Adipose tissue (tissue), 3 donors: ENCODE measurements around the gene BCL2L1. TPM values are rescaled to one million over a fixed set of nuclear protein-coding genes. Genes with fewer than 3 reads are reported as not detected.
"Not testable (repeated sequence)": the region's sequence is repeated elsewhere in the genome, so short reads cannot be mapped to it uniquely, and the experiment has no call there.

ENCODE experiments used
- H3K27ac ChIP-seq: one replicate; pipeline ENCODE4 v1.5.1; 2013; ENCODE audit warnings: low read depth, low read length
- WGBS, 3 donors: extraction: QIAGEN DNeasy Blood & Tissue Kit; methylation state at CpG; one replicate each; pipeline ENCODE4 v1.1.7; 2013; 5-methylcytosine and 5-hydroxymethylcytosine counted together
- polyA plus RNA-seq, 3 donors: library from polyadenylated mRNA; stranded (reverse); fragments of 200-250 nt; gene quantifications; one replicate each; pipeline ENCODE4 v1.2.3, GENCODE V29; 2013
- donor health status: healthy with polysubstance abuse.
- donor health status: Bipolar disorder and iron deficiency.
- donor health status: healthy.

Gene BCL2L1
- polyA plus RNA-seq, result 10 to 100 TPM; 30.8 to 64.4 (median 63.7) TPM

DNA sequence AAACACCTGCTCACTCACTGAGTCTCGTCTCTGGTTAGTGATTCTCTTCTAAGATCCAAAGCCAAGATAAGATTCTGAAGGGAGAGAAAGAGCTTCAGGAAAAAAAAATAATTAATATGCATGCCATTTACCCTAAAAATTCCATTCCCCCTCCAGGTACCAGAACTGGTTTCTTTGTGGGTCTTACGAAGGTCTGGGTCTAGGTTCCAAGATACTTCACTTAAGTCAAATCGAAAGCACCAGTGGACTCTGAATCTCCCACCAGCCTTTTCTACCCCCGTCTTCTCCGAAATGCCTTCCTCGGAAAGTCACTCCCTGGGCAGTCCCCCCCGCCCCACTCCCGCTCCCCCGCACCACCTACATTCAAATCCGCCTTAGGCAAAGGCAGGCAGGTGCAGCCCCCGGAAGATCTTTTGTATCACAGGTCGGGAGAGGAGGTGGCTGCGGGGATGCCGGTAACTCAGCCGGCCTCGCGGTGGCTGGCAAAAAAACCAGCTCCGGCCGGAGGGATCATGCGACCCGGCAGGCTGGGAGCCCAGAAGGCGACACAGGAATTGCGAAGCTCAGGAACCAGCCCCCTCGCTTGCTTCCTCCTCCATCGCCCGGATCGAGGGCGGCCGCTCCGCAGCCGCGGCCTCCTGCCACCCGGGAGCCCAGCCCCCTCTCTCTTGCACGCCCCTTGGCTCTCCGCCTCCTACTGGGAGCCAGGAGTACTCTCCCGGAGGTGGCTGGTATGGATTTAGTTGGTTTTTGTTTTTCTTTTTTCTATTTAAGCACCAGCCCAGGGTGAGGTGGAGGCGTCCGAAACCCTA is at the start of gene BCL2L1:
BCL2L1 (minus strand) TSS at position 612 of the 812 bp plus-strand sequence. CDS start 650 bp downstream, outside the sequence.
- 0 to 1% (median 0%) methylated on average over 37 to 38 of the region's 38 CpGs for WGBS, 3 donors

DNA sequence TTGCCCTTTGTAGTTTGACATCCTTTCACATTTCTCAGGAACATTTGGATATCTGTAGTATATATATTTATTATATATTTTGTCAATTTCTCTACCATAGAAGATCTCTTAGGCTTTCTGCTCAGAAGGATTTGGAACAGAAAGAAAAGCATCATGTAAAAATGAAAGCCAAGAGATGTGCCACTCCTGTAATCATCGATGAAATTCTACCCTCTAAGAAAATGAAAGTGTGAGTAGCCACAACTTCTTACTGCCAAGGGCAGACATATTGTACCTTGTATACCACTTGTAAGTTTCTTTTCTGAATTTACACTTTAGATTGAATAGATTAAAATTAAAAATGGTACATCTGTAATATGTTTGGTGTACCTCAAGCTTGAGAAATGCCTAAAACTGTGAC is 47.6 kb upstream of the BCL2L1 start:
- 76 to 94% (median 83%) methylated on average over 1 of the region's 1 CpG for WGBS, 3 donors
- H3K27ac ChIP-seq, result no peak overlapping the region

More for the DNA sequence above, at the start of gene BCL2L1:
- peak within 1 kb of the TSS; percentile 96 for H3K27ac ChIP-seq

DNA sequence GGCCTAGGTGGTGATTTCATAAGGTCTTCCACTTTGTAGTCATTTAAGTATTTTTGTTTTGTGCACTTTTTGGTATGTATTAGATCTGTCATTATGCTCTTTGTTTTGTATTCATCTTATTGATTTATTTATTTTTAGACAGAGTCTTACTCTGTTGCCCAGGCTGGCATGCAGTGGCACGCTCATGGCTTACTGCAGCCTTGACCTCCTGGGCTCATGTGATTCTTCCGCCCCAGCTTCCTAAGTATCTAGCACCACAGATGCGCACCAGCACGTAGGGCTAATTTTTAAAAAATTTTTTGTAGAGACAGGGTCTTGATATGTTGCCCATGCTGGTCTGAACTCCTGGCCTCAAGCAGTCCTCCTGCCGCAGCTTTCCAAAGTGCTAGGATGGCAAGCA is 47.0 kb upstream of the BCL2L1 start:
- no peak overlapping the region for H3K27ac ChIP-seq
- 94 to 96% (median 96%) methylated on average over 5 of the region's 5 CpGs for WGBS, 3 donors

DNA sequence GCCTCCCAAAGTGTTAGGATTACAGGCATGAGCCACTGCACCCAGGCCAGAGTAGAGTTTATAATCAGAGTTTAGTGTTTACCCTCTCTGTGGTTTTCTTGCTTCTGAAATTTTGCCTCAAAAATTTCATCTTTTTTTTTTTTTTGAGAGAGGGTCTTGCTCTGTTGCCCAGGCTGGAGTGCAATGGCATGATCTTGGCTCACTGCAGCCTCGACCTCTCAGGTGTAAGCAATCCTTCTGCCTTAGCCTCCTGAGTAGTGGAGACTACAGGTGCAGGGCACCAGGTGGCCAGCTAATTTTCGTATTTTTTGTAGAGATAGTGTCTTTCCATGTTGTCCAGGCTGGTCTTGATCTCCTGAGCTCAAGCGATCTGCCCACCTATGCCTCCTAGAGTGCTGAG is 45.1 kb upstream of the BCL2L1 start:
- WGBS, 3 donors, result 97 to 99% (median 98%) methylated on average over 3 of the region's 3 CpGs
- no peak overlapping the region for H3K27ac ChIP-seq

DNA sequence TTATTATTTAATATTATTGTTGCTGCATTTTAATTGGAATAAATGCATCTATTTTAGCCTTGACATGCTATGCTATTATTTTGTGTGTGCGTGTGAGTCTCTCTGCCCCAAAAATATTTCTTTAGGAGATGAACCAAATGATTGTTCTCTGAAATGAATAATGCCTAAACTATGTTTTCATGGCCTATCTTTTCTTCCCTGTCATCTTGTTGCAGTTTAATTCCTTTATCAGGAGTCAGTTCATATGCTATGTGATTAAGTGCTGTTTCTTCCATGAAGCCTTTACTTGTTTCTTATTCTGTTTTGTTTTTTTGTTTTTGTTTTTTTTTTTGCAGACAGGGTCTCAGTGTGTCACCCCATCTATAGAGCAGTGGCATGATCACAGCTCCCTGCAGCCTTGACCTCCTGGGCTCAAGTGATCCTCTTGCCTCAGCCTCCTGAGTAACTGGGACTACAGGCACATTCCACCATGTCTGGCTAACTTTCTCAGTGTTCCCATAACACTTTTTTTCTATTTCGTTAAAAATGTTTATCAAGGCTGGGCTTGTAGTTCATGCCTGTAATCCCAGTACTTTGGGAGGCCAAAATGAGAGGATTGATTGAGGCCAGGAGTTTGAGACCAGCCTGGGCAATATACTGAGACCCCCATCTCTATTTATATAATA is 42.1 kb upstream of the BCL2L1 start:
- no peak overlapping the region for H3K27ac ChIP-seq
- 92 to 97% (median 95%) methylated on average over 2 of the region's 2 CpGs for WGBS, 3 donors

DNA sequence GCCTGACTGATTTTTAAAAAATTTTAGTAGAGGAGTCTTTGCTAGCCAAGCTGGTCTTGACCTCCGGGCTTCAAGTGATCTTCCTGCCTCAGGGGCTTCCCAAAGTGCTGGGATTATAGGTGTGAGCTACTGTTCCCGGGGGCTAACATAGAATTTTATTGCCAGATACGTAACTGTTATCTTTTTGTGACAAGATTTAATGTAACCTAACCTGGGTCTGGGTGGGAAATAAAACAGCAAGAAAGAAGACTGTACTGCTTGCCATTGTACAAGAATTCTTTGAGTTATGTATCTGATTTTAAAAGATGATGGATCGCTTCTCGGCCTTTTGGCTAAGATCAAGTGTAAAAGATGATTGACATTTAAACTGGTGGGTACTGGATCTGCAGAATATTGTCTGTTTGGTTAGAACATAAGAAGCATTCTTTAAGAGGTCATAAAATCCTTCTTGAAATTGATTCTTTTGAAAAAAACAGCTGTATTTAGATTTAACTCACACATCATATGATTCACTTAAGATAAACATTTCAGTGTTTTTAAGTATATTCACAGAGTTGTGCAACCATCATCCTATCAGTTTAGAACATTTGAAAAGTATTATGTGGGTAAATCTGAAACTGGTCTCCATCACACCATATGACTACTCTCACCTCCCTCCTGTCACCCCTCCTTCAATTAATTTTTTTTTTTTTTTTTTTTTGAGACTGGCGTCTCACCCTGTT is 38.0 kb upstream of the BCL2L1 start:
- H3K27ac ChIP-seq, result no peak overlapping the region
- 96 to 98% (median 97%) methylated on average over 6 of the region's 6 CpGs for WGBS, 3 donors

DNA sequence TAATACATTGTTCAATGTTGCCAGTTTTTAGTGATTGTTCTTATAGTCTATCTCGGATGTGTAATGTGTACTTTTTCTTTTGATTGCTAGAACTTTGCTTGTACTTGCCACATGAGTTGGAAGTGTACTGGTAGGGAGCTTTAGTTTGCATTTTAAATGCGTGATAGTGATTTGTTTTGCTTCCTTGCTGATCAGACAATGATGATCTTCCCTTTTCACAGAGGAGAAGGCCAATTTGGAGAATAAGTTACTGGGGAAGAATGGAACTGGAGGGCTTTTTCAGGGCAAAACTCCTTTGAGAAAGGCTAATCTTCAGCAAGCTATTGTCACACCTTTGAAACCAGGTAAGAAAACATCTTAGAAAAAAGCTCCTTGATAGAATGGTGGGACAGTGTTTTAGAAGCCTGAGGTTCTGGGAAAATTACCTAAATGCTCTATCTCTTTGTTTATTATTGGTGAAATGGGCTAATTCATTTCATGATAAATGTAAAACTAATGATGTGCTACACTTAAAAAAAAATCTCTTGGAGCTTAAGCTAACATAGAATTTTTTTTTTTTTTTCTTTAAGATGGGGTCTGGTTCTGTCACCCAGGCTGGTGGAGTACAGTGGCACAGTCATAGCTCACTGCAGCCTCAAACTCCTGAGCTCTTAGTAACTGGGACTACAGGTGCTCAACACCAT is 37.3 kb upstream of the BCL2L1 start:
- no peak overlapping the region for H3K27ac ChIP-seq
- WGBS, 3 donors, result 69 to 91% (median 88%) methylated on average over 2 of the region's 2 CpGs

DNA sequence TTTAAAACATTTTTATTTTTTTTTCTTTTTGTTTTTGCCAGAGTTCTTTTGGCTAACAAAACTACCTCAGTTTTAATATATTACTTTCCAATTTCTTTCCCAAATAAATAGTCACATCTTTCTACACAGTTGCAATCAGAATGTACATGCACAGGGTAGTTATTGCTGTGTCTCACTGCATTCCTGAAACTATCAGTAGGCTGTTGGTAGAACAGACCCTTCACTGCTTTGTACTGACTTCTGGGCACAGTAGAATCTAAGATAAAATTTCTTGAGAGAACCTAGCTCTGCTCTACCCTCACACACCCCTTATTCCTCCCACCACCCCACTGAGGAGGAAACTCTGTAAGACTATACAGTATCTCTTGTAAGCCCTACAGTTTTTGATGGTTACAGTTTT is 36.3 kb upstream of the BCL2L1 start:
- no peak overlapping the region for H3K27ac ChIP-seq

DNA sequence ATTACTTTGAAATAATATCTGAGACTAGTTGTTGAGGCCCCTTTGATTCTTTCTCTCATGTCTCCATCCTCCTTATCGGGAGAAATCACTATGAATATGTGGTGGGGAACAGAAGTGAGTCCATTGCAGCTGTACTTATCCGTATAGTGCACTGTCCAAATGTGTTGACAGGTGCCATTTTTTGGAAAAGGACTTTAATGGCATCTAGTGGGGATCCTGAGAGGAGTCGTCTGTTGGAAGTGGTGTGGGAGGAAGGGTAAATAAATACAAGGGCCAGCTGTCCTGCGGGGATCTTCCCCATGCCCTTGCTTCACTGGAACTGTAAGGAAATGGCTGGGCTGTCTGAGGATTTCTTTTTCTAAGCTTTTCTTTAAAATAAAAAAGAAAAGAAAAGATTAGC is 35.9 kb upstream of the BCL2L1 start:
- H3K27ac ChIP-seq, result no peak overlapping the region
- WGBS, 3 donors, result 79 to 88% (median 82%) methylated on average over 4 of the region's 4 CpGs

DNA sequence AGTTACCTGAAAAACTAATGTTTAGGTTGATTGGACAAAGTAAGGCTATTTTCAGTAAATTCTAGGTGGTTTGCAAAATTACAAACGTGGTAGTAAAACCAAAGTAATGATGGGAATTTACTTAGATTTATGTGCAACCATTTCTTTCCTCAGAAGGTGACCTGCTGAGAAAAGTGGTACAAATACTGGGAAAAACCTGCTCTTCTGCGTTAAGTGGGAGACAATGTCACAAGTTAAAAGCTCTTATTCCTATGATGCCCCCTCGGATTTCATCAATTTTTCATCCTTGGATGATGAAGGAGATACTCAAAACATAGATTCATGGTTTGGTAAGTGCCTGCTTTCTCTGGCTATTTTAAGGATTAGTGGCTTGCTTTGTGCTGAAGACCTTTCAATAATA is 34.6 kb upstream of the BCL2L1 start:
- WGBS, 3 donors, result 91 to 95% (median 91%) methylated on average over 3 of the region's 3 CpGs
- H3K27ac ChIP-seq, result no peak overlapping the region

DNA sequence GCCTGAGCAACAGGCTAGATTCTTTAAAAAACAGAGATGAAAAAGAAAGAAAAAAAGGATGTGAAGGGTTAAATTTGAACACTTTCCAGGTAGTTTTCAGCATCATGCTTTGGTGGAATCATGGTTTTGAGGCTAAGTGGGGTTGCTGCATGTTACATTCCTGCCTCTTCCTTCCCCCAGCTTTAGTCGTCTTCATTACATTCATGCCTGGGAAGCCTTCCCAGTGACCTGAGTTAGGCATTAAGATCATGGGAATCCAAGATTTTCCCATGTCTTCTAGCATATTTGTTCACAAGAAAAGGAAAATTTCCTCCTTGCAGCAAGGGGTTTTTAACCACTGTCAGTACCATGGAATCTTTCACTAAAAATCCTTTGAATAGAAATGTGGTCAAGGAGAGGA is 28.5 kb upstream of the BCL2L1 start:
- 40 to 73% (median 61%) methylated on average over 1 of the region's 1 CpG for WGBS, 3 donors
- no peak overlapping the region for H3K27ac ChIP-seq

DNA sequence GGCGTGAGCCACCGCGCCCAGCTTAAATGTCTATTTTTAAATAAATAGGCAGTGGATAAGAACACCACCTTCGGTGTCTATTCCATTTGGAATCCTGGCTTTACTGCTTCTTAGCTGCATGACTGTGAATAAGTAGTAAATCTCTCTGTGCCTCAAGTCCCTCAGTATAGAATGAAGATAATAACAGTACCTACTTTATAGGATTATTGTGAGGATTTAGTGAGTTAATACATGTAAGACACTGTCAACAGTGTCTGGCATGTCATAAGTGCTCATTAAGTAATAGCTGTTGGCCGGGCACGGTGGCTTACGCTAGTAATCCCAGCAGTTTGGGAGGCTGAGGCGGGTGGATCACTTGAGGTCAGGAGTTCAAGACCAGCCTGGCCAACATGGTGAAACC is 26.6 kb upstream of the BCL2L1 start:
- 93 to 97% (median 95%) methylated on average over 8 of the region's 8 CpGs for WGBS, 3 donors

DNA sequence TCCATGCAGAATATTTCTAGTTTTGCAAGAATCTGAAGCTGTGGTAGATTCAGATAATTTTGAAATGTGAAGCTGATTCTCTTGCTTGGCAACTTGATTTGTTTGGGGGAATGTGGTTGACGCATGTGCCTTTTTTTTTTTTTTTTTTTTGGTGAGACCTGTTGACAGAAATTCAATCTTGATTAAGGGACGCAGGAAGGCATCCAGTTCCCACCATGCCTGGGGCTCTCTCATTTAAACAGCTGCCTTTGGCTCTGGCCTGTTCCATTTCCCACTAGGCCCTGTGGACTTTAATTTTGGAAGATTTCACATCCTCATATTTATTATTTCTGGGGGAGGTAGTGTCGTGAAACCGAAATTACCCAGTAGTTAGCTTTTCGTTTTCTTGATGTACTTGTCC is 25.0 kb upstream of the BCL2L1 start:
- WGBS, 3 donors, result 55 to 64% (median 59%) methylated on average over 5 of the region's 5 CpGs

More for the DNA sequence above, 26.6 kb upstream of the BCL2L1 start:
- H3K27ac ChIP-seq, result no peak overlapping the region

DNA sequence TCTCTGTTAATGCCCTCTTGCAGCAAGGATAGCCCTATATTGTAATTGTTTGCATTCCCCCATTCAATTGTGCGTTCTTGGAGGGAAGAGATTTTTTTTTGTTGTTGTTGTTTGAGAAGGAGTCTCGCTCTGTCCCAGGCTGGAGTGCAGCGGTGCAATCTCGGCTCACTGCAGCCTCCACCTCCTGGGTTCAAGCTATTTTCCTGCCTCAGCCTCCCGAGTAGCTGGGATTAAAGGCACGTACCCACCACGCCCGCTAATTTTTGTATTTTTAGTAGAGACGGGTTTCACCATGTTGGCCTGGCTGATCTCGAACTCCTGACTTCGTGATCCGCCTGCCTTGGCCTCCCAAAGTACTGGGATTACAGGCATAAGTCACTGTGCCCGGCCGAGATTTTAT is 24.4 kb upstream of the BCL2L1 start:
- 89 to 95% (median 95%) methylated on average over 14 of the region's 14 CpGs for WGBS, 3 donors
- not testable (repeated sequence) for H3K27ac ChIP-seq

More for the DNA sequence above, 25.0 kb upstream of the BCL2L1 start:
- no peak overlapping the region for H3K27ac ChIP-seq

DNA sequence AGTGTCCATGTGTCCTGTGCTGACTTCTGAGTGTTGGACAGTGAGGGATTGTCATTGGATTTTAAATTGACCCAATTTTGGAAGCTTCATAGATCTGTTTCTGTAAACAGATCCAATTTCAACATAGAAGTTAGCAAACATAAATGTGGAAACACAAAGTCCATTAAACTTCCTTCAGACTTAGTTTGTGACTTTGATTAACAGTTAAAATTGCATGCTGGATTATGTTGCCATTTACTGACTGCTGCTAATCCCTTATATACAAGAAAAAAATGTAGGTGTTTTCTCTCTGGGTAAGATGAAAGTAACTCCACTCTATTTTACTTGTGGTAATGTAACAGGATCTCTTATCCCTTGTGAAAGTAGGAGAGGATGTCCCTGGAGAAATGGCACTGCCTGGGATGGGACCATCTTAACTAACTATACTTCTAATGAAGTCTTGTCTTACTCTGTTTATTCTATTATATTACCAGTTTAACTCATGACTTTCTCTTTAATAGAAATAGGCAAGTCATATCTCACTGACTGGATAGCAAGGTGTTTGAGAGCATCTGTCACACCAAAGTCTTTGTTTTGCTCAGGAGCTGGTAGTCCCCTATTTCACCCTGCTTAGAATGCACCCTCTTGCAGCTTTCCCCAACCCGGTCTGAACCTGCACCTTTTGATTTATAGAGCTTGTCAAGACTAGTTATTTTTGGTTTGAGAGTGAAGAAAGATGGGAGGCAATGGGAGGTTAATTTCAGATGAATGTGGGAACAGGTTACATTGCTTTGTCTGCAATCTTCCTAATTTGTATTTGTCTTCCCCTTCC is 23.6 kb upstream of the BCL2L1 start:
- H3K27ac ChIP-seq, result no peak overlapping the region
- 13 to 18% (median 17%) methylated on average over 1 of the region's 1 CpG for WGBS, 3 donors

DNA sequence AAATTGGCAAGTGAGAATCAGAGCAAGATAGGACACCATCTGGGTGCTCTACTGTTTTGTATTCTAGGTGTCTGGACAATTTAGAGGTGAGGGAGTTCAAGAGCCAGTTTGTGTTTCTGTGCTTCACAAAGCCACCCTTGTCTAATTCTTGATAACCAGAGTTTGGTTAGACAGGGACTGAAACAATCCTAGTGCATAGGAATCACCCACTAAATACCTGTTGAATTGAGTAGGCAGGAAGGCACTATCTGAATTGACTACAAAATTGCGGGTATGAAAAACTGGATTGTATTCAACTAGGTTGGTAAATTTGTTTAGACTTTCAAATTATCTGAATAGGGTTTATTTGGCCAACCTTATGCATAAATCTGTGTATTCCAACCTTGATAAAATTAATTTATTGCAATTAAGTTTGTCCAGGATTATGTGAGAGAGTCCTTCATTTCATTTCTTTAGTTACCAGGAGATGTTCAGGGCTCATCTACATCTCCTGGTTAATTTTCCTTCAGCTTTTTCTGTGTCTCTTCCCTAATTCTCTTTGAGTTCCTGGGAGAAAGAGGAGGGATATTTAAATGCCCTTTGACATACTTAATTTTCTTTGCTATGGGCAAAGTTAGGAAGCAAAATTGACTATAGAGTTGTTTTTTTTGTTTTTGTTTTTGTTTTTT is 18.1 kb upstream of the BCL2L1 start:
- no peak overlapping the region for H3K27ac ChIP-seq
- WGBS, 3 donors, result 48 to 82% (median 71%) methylated on average over 1 of the region's 1 CpG

DNA sequence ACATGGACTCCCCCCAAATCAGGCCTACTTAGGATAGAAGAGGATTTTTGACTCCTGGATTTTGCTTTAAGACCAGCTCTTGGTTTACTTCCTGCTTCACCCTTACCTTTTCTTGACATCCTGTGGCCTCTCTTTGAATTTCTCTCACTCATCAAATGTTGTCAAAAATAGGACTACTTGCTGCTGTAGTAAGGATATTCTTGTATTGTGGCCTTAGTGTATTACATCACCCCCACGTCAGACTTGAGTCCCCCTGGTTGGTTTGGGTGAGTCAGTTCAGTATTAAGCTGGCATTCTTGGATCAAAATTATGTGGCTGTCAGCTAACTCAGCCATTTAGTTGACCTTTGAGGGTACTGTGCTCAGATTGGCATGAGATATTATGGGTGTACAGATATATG is 17.5 kb upstream of the BCL2L1 start:
- WGBS, 3 donors, result 5 to 10% (median 6%) methylated on average over 1 of the region's 1 CpG
- no peak overlapping the region for H3K27ac ChIP-seq
